ENCODE data around the gene MTIF3.

- TF ChIP-seq TAF1 (IDR thresholded peaks at IDR 0.05; ENCODE audit: low read depth, low read length) (no peak), POLR2A (IDR thresholded peaks at IDR 0.05; ENCODE audit: low read depth, low read length) (no peak), POLR2AphosphoS5 (IDR thresholded peaks at IDR 0.05; ENCODE audit: low read depth, low read length) (no peak)
Observed at GRCh38 chr13:27446986-27447583, 3.3 kb downstream of the MTIF3 start.
